Endothelial cell of umbilical vein (primary cell): ENCODE results near the gene AFG3L2. TPM values are rescaled to one million over a fixed set of nuclear protein-coding genes. Genes with fewer than 3 reads are reported as not detected.

Experiments used
- BruUV-seq: library from RNA; stranded (reverse); fragments of 400-500 nt; replicated peaks from 2 replicates; lab custom pipeline; 2021; lab: Mats Ljungman, UMichigan
- CTCF ChIA-PET: fragments of 300-600, 350-600 bp; sonication (Branson Sonifier 250); formaldehyde crosslinking; loops from one replicate; lab custom pipeline; 2021; ENCODE audit warnings: antibody characterized with exemption, inconsistent platforms; lab: Charles Lee
- POLR2A ChIA-PET: fragments of 300-600, 350-600 bp; sonication (Branson Sonifier 250); formaldehyde crosslinking; loops from one replicate; lab custom pipeline; 2021; ENCODE audit warnings: antibody characterized with exemption, inconsistent platforms; lab: Charles Lee
- DNase-seq: peaks from one replicate; pipeline ENCODE4 v3.0.0-alpha.2; 2011; ENCODE audit warnings: low read depth, low spot score
- FAIRE-seq: peaks from 2 replicates; lab custom pipeline; 2011; peaks lifted over from hg19 to GRCh38; lab: Jason Lieb, UNC
- H2AFZ ChIP-seq: 2 replicates; pipeline ENCODE4 v1.6.0; 2012; ENCODE audit warnings: low read depth, low read length, control low read depth, inconsistent platforms
- H3K27ac ChIP-seq: 2 replicates; pipeline ENCODE4 v1.5.1; 2011; ENCODE audit warnings: low read depth, mild to moderate bottlenecking, control low read depth, low read length, moderate library complexity; ENCODE audit not compliant: insufficient read depth
- H3K27me3 ChIP-seq, 2 experiments: 2 replicates each; pipeline versions ENCODE4 v1.6.0 to v1.6.1; 2011; ENCODE audit warnings: low read length in 2 of 2, mixed read lengths in 1 of 2; ENCODE audit not compliant: control insufficient read depth in 2 of 2, insufficient read depth in 2 of 2
- H3K36me3 ChIP-seq, 2 experiments: 2 replicates in 1 of 2; 3 replicates in 1 of 2; pipeline ENCODE4 v1.5.1; 2011; ENCODE audit warnings: low read length in 2 of 2, mild to moderate bottlenecking in 1 of 2, moderate library complexity in 1 of 2; ENCODE audit not compliant: control insufficient read depth in 2 of 2, insufficient read depth in 2 of 2; ENCODE audit errors: extremely low read depth in 1 of 2
- H3K4me1 ChIP-seq: 3 replicates; pipeline ENCODE4 v1.5.1; 2011; ENCODE audit warnings: mild to moderate bottlenecking, low read length; ENCODE audit not compliant: control insufficient read depth, insufficient read depth; ENCODE audit errors: extremely low read depth
- H3K4me2 ChIP-seq: 2 replicates; pipeline ENCODE4 v1.6.1; 2011; ENCODE audit warnings: low read length, control low read depth, mixed read lengths; ENCODE audit not compliant: insufficient read depth
- H3K4me3 ChIP-seq, 3 experiments: fragments of 200-600 bp in 1 of 3; sonication (generic), shearing (Covaris generic) in 1 of 3; replicated peaks in 1 of 3; 2 replicates each; pipeline ENCODE4 v1.5.1; 2011 to 2016; ENCODE audit warnings: control low read depth in 3 of 3, low read length in 3 of 3, mild to moderate bottlenecking in 2 of 3, inconsistent platforms in 1 of 3, low read depth in 1 of 3, moderate library complexity in 1 of 3; ENCODE audit not compliant: insufficient read depth in 1 of 3
- H3K79me2 ChIP-seq: 2 replicates; pipeline ENCODE4 v1.6.0; 2012; ENCODE audit warnings: low read length, inconsistent platforms; ENCODE audit not compliant: control insufficient read depth, insufficient read depth
- H3K9ac ChIP-seq: replicated peaks from 2 replicates; pipeline ENCODE3; 2011; ENCODE audit warnings: low read length, control low read depth; ENCODE audit not compliant: insufficient read depth; ENCODE audit errors: extremely low read depth
- H3K9me1 ChIP-seq: replicated peaks from 3 replicates; pipeline ENCODE4 v1.6.0; 2011; ENCODE audit warnings: mild to moderate bottlenecking, low read length; ENCODE audit not compliant: control insufficient read depth, insufficient read depth; ENCODE audit errors: extremely low read depth
- H3K9me3 ChIP-seq: replicated peaks from 2 replicates; pipeline ENCODE4 v1.5.1; 2012; ENCODE audit warnings: low read length, inconsistent platforms; ENCODE audit not compliant: control insufficient read depth, insufficient read depth
- H4K20me1 ChIP-seq: replicated peaks from 2 replicates; pipeline ENCODE3; 2011; ENCODE audit warnings: mild to moderate bottlenecking, low read length; ENCODE audit not compliant: control insufficient read depth, insufficient read depth; ENCODE audit errors: extremely low read depth
- EZH2 ChIP-seq: IDR thresholded peaks from 2 replicates; pipeline ENCODE4 v1.6.1; 2012; ENCODE audit warnings: borderline replicate concordance, low read depth, mild to moderate bottlenecking, moderate library complexity, low read length, inconsistent platforms; ENCODE audit not compliant: severe bottlenecking
- FOS ChIP-seq: IDR thresholded peaks from 2 replicates; pipeline ENCODE4 v1.6.1; 2011; ENCODE audit warnings: mild to moderate bottlenecking, low read length, moderate library complexity, borderline replicate concordance; ENCODE audit not compliant: insufficient read depth
- GATA2 ChIP-seq: IDR thresholded peaks from 2 replicates; pipeline ENCODE4 v1.7.0; 2011; ENCODE audit warnings: low read depth, mild to moderate bottlenecking, moderate library complexity, mixed read lengths, low read length; ENCODE audit not compliant: insufficient read length, insufficient read depth
- JUN ChIP-seq: IDR thresholded peaks from 2 replicates; pipeline ENCODE4 v1.6.1; 2011; ENCODE audit warnings: borderline replicate concordance, low read depth; ENCODE audit not compliant: insufficient read length, insufficient read depth
- MYC ChIP-seq: IDR thresholded peaks from one replicate; pipeline ENCODE4 v1.6.1; 2011; ENCODE audit warnings: mild to moderate bottlenecking, low read depth, low read length
- POLR2A ChIP-seq: IDR thresholded peaks from 2 replicates; pipeline ENCODE4 v1.6.1; 2012; ENCODE audit warnings: low read depth, mild to moderate bottlenecking, control low read depth, low read length
- POLR2AphosphoS5 ChIP-seq: IDR thresholded peaks from 2 replicates; pipeline ENCODE4 v1.6.1; 2012; ENCODE audit warnings: low read depth, mild to moderate bottlenecking, control low read depth, low read length, moderate library complexity; ENCODE audit not compliant: insufficient read depth
- dilution Hi-C: fragments of 300-500 bp; cut with MboI; formaldehyde crosslinking; loops from one replicate; pipeline ENCODE4 v1.15.0; 2019; ENCODE audit warnings: low sequenced_read_pairs; ENCODE audit not compliant: extremely low pct_ligation_motif_present
- intact Hi-C: fragments of 100-400 bp; cut with micrococcal nuclease; formaldehyde crosslinking; loops from one replicate; pipeline ENCODE4 v1.10.0; 2022
- polyA plus RNA-seq, 4 experiments: library from polyadenylated mRNA; depleted of rRNA in 3 of 4; stranded (reverse) in 3 of 4; unstranded in 1 of 4; fragments of >200 nt; gene quantifications; 2 replicates each; pipeline versions ENCODE4 v1.2.1 to v1.2.3, GENCODE V29; 2011 to 2012; ENCODE audit warnings: missing spikeins in 1 of 4
- total RNA-seq: library from RNA; stranded (reverse); gene quantifications from 2 replicates; pipeline ENCODE4 v1.2.3, GENCODE V29; 2021
- TF ChIP-seq, protein P1 (sequence below), 2 donors: IDR thresholded peaks; 1 replicate in 1 of 2; 2 replicates in 1 of 2; pipeline ENCODE4 v1.5.1; 2011; ENCODE audit warnings: low read length in 2 of 2, mild to moderate bottlenecking in 2 of 2, moderate library complexity in 2 of 2, control low read depth in 1 of 2, inconsistent platforms in 1 of 2, low read depth in 1 of 2; ENCODE audit not compliant: insufficient read depth in 1 of 2; ENCODE audit errors: extremely low read depth in 1 of 2
- TF ChIP-seq, protein P2 (sequence below): IDR thresholded peaks from 2 replicates; pipeline ENCODE4 v1.6.1; 2011; ENCODE audit not compliant: insufficient read depth, insufficient read length

AFG3L2 gene
- total and polyA plus RNA-seq, 2 donors (not counting 3 experiments of a cell fraction or from before 2014, with no cell fraction given), result 19.3 to 42.4 TPM

DNA sequence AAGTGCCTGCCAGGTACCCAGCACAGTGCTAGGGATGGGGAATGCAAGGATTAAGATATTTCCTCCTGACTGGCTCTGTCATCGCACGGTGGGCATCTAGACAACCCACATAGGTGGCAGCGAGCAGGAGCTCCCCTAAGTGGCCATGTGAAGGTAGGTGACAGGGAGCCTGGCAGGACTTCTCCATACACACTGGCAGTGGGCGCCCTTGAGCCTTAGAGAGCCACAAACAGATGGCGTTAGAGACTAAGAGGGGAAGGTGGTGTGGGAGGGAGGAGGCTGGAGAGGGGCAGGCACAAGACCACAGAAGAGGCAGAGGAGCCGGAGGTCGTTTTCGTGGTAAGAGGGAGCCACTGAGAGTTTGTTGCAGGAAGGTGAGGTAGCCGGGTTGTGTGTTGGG lies 45.9 kb upstream of the AFG3L2 start:
- CTCF ChIA-PET, result interaction anchor here (1.0 to 1.8 kb wide), 4 partner anchors 10 to 110 kb away, joined by 3 to 5 read pairs (median 4); no protein-coding TSS in a partner anchor

DNA sequence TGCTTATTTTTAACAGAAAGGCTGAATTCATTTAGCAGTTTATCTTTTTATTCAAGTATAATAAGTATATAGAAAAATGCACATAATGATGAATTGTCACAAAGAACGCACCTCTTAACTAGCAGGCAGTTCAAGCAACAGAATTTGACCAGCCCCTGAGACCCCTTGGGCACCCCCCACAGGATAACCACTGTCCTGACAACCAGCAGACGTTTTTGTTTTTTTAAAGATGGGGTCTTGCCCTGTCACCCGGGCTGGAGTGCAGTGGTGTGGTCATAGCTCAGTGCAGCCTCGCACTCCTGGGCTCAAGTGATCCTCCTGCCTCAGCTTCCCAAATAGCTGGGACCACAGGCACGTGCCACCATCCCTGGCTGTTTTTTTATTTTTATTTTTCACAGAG lies 44.7 kb upstream of the AFG3L2 start:
- Histone ChIP-seq H3K27me3 (no peaks in the 10 kb centered on the region), H3K9ac (no peak overlapping the region)
- intact Hi-C loops, result no loop called here

More for the DNA sequence above, 45.9 kb upstream of the AFG3L2 start:
- no peak for FAIRE-seq
- no TSS peak for BruUV-seq
- DNase-seq, result no peak
- no peaks in the 10 kb centered on the region for H3K36me3 ChIP-seq
- no peak overlapping the region for H3K27ac ChIP-seq
- TF ChIP-seq FOS, result no peak
- TF ChIP-seq, protein P1, sequence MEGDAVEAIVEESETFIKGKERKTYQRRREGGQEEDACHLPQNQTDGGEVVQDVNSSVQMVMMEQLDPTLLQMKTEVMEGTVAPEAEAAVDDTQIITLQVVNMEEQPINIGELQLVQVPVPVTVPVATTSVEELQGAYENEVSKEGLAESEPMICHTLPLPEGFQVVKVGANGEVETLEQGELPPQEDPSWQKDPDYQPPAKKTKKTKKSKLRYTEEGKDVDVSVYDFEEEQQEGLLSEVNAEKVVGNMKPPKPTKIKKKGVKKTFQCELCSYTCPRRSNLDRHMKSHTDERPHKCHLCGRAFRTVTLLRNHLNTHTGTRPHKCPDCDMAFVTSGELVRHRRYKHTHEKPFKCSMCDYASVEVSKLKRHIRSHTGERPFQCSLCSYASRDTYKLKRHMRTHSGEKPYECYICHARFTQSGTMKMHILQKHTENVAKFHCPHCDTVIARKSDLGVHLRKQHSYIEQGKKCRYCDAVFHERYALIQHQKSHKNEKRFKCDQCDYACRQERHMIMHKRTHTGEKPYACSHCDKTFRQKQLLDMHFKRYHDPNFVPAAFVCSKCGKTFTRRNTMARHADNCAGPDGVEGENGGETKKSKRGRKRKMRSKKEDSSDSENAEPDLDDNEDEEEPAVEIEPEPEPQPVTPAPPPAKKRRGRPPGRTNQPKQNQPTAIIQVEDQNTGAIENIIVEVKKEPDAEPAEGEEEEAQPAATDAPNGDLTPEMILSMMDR (IDR thresholded peaks at IDR 0.05; ENCODE audit: extremely low read depth in 1 of 2, insufficient read depth in 1 of 2, low read depth in 1 of 2, low read length in 2 of 2), result peak in 1 of 2 donors; percentile 16
- no peak for TF ChIP-seq POLR2A
- H3K4me2 ChIP-seq, result no peak overlapping the region
- POLR2A ChIA-PET, result no interaction called here
- no peaks in the 10 kb centered on the region for H3K9me3 ChIP-seq
- H2AFZ ChIP-seq, result no peak overlapping the region
- H3K9ac ChIP-seq, result no peak overlapping the region
- intact Hi-C loops, result no loop called here
- H3K9me1 ChIP-seq, result no peaks in the 10 kb centered on the region
- no peak overlapping the region for H3K4me3 ChIP-seq
- dilution Hi-C loops, result no loop called here
- no peaks in the 10 kb centered on the region for H4K20me1 ChIP-seq
- no peaks in the 10 kb centered on the region for H3K79me2 ChIP-seq
- H3K4me1 ChIP-seq, result peaks cover 8% of the 10 kb centered on the region
- no peaks in the 10 kb centered on the region for H3K27me3 ChIP-seq

More for the DNA sequence above, 44.7 kb upstream of the AFG3L2 start:
- H3K9me1 ChIP-seq, result no peaks in the 10 kb centered on the region
- BruUV-seq, result TSS peak; percentile 14
- DNase-seq (no peak), FAIRE-seq (no peak)
- no peaks in the 10 kb centered on the region for H4K20me1 ChIP-seq
- POLR2A ChIA-PET, result no interaction called here
- CTCF ChIA-PET, result no interaction called here
- no peaks in the 10 kb centered on the region for H3K9me3 ChIP-seq
- no peak overlapping the region for H3K27ac ChIP-seq
- H3K79me2 ChIP-seq, result no peaks in the 10 kb centered on the region
- H3K4me2 ChIP-seq, result no peak overlapping the region
- no peaks in the 10 kb centered on the region for H3K36me3 ChIP-seq
- TF ChIP-seq FOS, result no peak
- TF ChIP-seq, protein P1 (IDR thresholded peaks at IDR 0.05; ENCODE audit: extremely low read depth in 1 of 2, insufficient read depth in 1 of 2, low read depth in 1 of 2, low read length in 2 of 2), result no peak
- TF ChIP-seq JUN, result no peak
- no peak for TF ChIP-seq MYC
- TF ChIP-seq, protein P2, sequence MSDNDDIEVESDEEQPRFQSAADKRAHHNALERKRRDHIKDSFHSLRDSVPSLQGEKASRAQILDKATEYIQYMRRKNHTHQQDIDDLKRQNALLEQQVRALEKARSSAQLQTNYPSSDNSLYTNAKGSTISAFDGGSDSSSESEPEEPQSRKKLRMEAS, result no peak
- no peak for TF ChIP-seq POLR2AphosphoS5
- no peak for TF ChIP-seq EZH2
- no peak for TF ChIP-seq GATA2
- no peak for TF ChIP-seq POLR2A
- peaks cover 6% of the 10 kb centered on the region for H3K4me1 ChIP-seq
- no peak overlapping the region for H2AFZ ChIP-seq
- no peak overlapping the region for H3K4me3 ChIP-seq
- dilution Hi-C loops, result no loop called here
